Mammary epithelial cell (primary cell): ENCODE measurements around the gene LEFTY2.

ENCODE experiments used
- CTCF ChIP-seq, 2 donors: IDR thresholded peaks in 1 of 2; conservative IDR thresholded peaks in 1 of 2; 2 replicates each; pipeline ENCODE4 v1.5.1; 2011 to 2012; ENCODE audit warnings: inconsistent platforms in 2 of 2, low read length in 2 of 2, mild to moderate bottlenecking in 2 of 2, control low read depth in 1 of 2, low read depth in 1 of 2; ENCODE audit not compliant: insufficient read depth in 1 of 2; ENCODE audit errors: extremely low read depth in 1 of 2
- EZH2 ChIP-seq: IDR thresholded peaks from 2 replicates; pipeline ENCODE4 v1.6.1; 2012; ENCODE audit warnings: low read length, inconsistent platforms, borderline replicate concordance

- TF ChIP-seq CTCF (conservative IDR thresholded peaks at IDR 0.05 in 1 of 2, IDR thresholded peaks at IDR 0.05 in 1 of 2; ENCODE audit: extremely low read depth in 1 of 2, insufficient read depth in 1 of 2, low read depth in 1 of 2, low read length in 2 of 2) (no peak), EZH2 (no peak)
Observed at GRCh38 chr1:225888289-225888897, 52.6 kb downstream of the LEFTY2 start.
